ENCODE measurements around the gene FUT9. TPM values are rescaled to one million over a fixed set of nuclear protein-coding genes. Genes with fewer than 3 reads are reported as not detected.

FUT9 gene
- total RNA-seq, 4 donors from 2014 or later: not detected

DNA sequence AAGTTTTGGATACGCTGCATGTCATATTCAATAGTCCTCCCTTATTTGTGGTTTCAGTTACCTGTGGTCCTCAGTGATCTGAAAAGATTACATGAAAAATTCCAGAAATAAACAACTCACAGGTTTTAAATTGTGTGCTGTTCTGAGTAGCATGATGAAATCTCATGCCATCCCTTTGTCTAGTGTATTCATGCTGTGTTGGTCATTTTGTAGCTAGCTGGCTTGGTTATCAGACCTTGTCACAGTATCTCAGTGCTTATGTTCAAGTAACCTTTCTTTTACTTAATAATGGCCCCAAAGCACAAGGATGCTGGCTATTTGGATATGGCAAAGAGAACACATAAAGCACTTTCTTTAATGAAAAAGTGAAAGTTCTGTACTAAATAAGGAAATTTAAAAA lies 78.3 kb downstream of the FUT9 start:
- no peaks in the 10 kb centered on the region for H3K27me3 ChIP-seq
- in situ Hi-C loops (cut with MboI; ENCODE audit: low sequenced_read_pairs in 4 of 4) (no loop called here), intact Hi-C loops (cut with DNase I; ENCODE audit: low total_unique reads) (no loop called here)
- TF ChIP-seq, protein P1, sequence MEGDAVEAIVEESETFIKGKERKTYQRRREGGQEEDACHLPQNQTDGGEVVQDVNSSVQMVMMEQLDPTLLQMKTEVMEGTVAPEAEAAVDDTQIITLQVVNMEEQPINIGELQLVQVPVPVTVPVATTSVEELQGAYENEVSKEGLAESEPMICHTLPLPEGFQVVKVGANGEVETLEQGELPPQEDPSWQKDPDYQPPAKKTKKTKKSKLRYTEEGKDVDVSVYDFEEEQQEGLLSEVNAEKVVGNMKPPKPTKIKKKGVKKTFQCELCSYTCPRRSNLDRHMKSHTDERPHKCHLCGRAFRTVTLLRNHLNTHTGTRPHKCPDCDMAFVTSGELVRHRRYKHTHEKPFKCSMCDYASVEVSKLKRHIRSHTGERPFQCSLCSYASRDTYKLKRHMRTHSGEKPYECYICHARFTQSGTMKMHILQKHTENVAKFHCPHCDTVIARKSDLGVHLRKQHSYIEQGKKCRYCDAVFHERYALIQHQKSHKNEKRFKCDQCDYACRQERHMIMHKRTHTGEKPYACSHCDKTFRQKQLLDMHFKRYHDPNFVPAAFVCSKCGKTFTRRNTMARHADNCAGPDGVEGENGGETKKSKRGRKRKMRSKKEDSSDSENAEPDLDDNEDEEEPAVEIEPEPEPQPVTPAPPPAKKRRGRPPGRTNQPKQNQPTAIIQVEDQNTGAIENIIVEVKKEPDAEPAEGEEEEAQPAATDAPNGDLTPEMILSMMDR (IDR thresholded peaks at IDR 0.05 in 4 of 5, conservative IDR thresholded peaks at IDR 0.05 in 1 of 5): no peak
- no peak for TF ChIP-seq POLR2A (IDR thresholded peaks at IDR 0.05)
- no peak overlapping the region for H3K4me3 ChIP-seq
- no peaks in the 10 kb centered on the region for H3K9me3 ChIP-seq
- H3K27ac ChIP-seq: no peak overlapping the region
- ATAC-seq (no peak), DNase-seq (no peak)
- H3K36me3 ChIP-seq: no peaks in the 10 kb centered on the region
- H3K4me1 ChIP-seq: no peaks in the 10 kb centered on the region

DNA sequence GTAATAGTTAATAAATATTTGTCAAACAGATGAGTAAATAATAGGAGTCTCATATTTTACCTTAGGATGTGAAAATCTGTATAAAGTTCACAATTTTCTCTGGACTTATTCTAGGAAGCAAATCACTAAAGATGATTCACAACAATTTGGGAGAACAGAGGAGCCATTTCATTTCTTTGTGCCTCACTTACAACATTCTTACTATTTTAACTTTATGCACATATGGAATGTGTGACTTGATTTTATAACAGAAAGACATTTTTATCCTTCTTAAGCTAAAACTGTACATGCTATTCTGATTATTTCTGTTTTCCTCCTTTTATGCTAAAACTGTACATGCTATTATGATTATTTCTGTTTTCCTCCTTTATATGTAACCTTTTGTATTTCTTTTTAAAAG lies 83.3 kb downstream of the FUT9 start:
- no peaks in the 10 kb centered on the region for H3K27me3 ChIP-seq
- H3K36me3 ChIP-seq: no peaks in the 10 kb centered on the region
- DNase-seq (no peak), ATAC-seq (no peak)
- no peak overlapping the region for H3K4me3 ChIP-seq
- TF ChIP-seq, protein P1 (IDR thresholded peaks at IDR 0.05 in 4 of 5, conservative IDR thresholded peaks at IDR 0.05 in 1 of 5): no peak
- TF ChIP-seq POLR2A (IDR thresholded peaks at IDR 0.05): no peak
- H3K27ac ChIP-seq: no peak overlapping the region
- H3K9me3 ChIP-seq: no peaks in the 10 kb centered on the region
- intact Hi-C loops (cut with DNase I; ENCODE audit: low total_unique reads) (no loop called here), in situ Hi-C loops (cut with MboI; ENCODE audit: low sequenced_read_pairs in 4 of 4) (no loop called here)
- no peaks in the 10 kb centered on the region for H3K4me1 ChIP-seq

DNA sequence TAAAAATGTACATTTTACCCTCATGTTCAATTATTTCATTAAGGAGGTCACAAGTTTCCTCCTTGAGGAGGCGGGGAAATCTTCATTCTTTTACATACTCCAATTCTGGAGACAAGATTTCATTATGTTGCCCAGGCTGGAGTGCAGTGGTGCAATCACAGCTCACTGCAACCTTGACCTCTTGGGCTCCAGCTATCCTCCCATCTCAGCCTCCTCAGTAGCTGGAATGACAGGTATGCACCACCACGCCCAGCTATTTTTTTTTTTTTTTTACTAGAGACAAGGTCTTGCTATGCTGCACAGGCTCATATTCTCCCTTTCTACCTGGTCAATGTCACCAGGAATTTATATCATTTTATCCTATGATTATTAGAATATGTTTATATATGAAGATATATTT lies 85.8 kb downstream of the FUT9 start:
- TF ChIP-seq, protein P1 (IDR thresholded peaks at IDR 0.05 in 4 of 5, conservative IDR thresholded peaks at IDR 0.05 in 1 of 5): no peak
- no peak for TF ChIP-seq POLR2A (IDR thresholded peaks at IDR 0.05)
- H3K27me3 ChIP-seq: no peaks in the 10 kb centered on the region
- intact Hi-C loops (cut with DNase I; ENCODE audit: low total_unique reads): no loop called here
- no peak for DNase-seq
- in situ Hi-C loops (cut with MboI; ENCODE audit: low sequenced_read_pairs in 4 of 4): no loop called here
- no peak overlapping the region for H3K4me3 ChIP-seq
- H3K4me1 ChIP-seq: no peaks in the 10 kb centered on the region
- H3K27ac ChIP-seq: no peak overlapping the region
- no peak for ATAC-seq
- H3K36me3 ChIP-seq: no peaks in the 10 kb centered on the region
- H3K9me3 ChIP-seq: no peaks in the 10 kb centered on the region

DNA sequence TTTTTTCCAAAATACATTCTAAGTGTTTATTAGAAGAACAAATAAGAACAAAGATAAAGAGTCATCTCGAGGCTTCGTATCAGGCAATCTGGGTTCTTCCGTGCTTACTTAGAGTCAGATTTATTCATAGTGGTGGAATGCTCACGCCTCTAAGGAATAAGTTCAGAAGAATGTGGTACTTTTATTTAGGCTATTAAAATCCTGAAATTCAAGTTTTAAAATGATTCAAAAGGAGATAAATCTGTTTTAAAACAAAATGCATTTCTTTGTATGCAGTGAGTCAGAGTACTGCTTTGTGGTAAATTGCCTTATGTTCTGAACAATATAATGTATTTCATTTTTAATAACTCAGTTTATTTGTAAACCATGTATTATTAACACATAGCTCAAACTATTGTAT lies 89.1 kb downstream of the FUT9 start:
- in situ Hi-C loops (cut with MboI; ENCODE audit: low sequenced_read_pairs in 4 of 4) (no loop called here), intact Hi-C loops (cut with DNase I; ENCODE audit: low total_unique reads) (no loop called here)
- Histone ChIP-seq H3K27ac (no peak overlapping the region), H3K9me3 (no peaks in the 10 kb centered on the region), H3K4me1 (no peaks in the 10 kb centered on the region), H3K4me3 (no peak overlapping the region), H3K36me3 (no peaks in the 10 kb centered on the region), H3K27me3 (no peaks in the 10 kb centered on the region)
- DNase-seq: no peak
- TF ChIP-seq, protein P1 (IDR thresholded peaks at IDR 0.05 in 4 of 5, conservative IDR thresholded peaks at IDR 0.05 in 1 of 5): no peak
- no peak for ATAC-seq

DNA sequence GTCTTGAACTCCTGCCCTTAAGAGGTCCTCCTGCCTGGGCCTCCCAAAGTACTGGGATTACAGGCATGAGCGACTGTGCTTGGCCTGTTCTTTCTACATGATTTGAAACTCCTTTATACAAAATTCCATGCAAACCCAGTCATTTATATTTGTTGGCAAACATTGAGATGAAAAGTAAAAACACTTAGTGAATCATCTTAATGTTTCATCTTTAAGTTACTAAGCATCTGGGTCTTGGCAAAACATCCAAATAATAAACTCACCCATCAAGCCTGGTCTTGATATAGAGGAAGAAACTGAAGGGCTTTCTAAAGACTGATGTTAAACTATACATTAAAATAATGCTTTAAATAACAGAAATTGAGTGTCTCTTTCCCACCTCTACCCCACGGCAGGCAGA lies 95.1 kb downstream of the FUT9 start:
- Histone ChIP-seq H3K27ac (no peak overlapping the region), H3K4me1 (no peaks in the 10 kb centered on the region), H3K36me3 (no peaks in the 10 kb centered on the region), H3K9me3 (no peaks in the 10 kb centered on the region), H3K27me3 (no peaks in the 10 kb centered on the region), H3K4me3 (no peak overlapping the region)
- DNase-seq (no peak), ATAC-seq (no peak)
- no peak for TF ChIP-seq POLR2A (IDR thresholded peaks at IDR 0.05)
- TF ChIP-seq, protein P1 (IDR thresholded peaks at IDR 0.05 in 4 of 5, conservative IDR thresholded peaks at IDR 0.05 in 1 of 5): no peak
- in situ Hi-C loops (cut with MboI; ENCODE audit: low sequenced_read_pairs in 4 of 4): no loop called here
- intact Hi-C loops (cut with DNase I; ENCODE audit: low total_unique reads): no loop called here

All from gastrocnemius medialis (tissue), 4 donors.